Measurements from ENCODE around the gene PLPP4. TPM values are rescaled to one million over a fixed set of nuclear protein-coding genes. Genes with fewer than 3 reads are reported as not detected.

The PLPP4 gene
- total and polyA plus RNA-seq, 11 donors: 0.29 TPM; not detected in 10

- H3K4me3 ChIP-seq: no peak overlapping the region
- H3K27ac ChIP-seq: no peak overlapping the region
- intact Hi-C loops (cut with DNase I): no loop called here
- H3K27me3 ChIP-seq: no peaks in the 10 kb centered on the region
- no peaks in the 10 kb centered on the region for H3K36me3 ChIP-seq
- no peak for TF ChIP-seq CTCF (IDR thresholded peaks at IDR 0.05)
- no peak for TF ChIP-seq POLR2A (IDR thresholded peaks at IDR 0.05)
- WGBS, 4 donors: 52 to 67% (median 65%) methylated on average over 9 of the region's 9 CpGs
- no peak for DNase-seq
- H3K4me1 ChIP-seq: no peaks in the 10 kb centered on the region
- ATAC-seq: no peak
- peaks cover 0 to 9% (median 0%) of the 10 kb centered on the region in 12 donors for H3K9me3 ChIP-seq
Measured at GRCh38 chr10:120599200-120599724, 142.2 kb downstream of the PLPP4 start.

- DNase-seq: no peak
- H3K27me3 ChIP-seq: no peaks in the 10 kb centered on the region
- H3K36me3 ChIP-seq: no peaks in the 10 kb centered on the region
- intact Hi-C loops (cut with DNase I): no loop called here
- TF ChIP-seq POLR2A (IDR thresholded peaks at IDR 0.05) (no peak), CTCF (IDR thresholded peaks at IDR 0.05) (peak in 1 of 12 donors; percentile 9)
- no peaks in the 10 kb centered on the region for H3K4me1 ChIP-seq
- no peak overlapping the region for H3K4me3 ChIP-seq
- no peak overlapping the region for H3K27ac ChIP-seq
- no peak for ATAC-seq
- 66 to 74% (median 69%) methylated on average over 12 of the region's 12 CpGs for WGBS, 4 donors
- H3K9me3 ChIP-seq: peaks cover 0 to 9% (median 0%) of the 10 kb centered on the region in 12 donors
Measured at GRCh38 chr10:120600871-120601649, 144.0 kb downstream of the PLPP4 start.

- WGBS, 4 donors: 66 to 82% (median 79%) methylated on average over 2 of the region's 2 CpGs
- no peak for ATAC-seq
- Histone ChIP-seq H3K4me1 (no peaks in the 10 kb centered on the region), H3K4me3 (no peak overlapping the region), H3K27ac (no peak overlapping the region), H3K27me3 (no peaks in the 10 kb centered on the region), H3K9me3 (peaks cover 0 to 9% (median 0%) of the 10 kb centered on the region in 12 donors), H3K36me3 (no peaks in the 10 kb centered on the region)
- TF ChIP-seq POLR2A (IDR thresholded peaks at IDR 0.05): no peak
- TF ChIP-seq CTCF (IDR thresholded peaks at IDR 0.05): no peak
- intact Hi-C loops (cut with DNase I): no loop called here
- no peak for DNase-seq
Measured at GRCh38 chr10:120601999-120602398, 145.0 kb downstream of the PLPP4 start.

GRCh38 chr10:120605410-120605809 is 148.4 kb downstream of the PLPP4 start:
- ATAC-seq (no peak), DNase-seq (no peak)
- intact Hi-C loops (cut with DNase I): no loop called here
- no peaks in the 10 kb centered on the region for H3K36me3 ChIP-seq
- H3K27ac ChIP-seq: no peak overlapping the region
- H3K27me3 ChIP-seq: no peaks in the 10 kb centered on the region
- no peak overlapping the region for H3K4me3 ChIP-seq
- WGBS, 4 donors: 55 to 67% (median 60%) methylated on average over 3 of the region's 3 CpGs
- no peaks in the 10 kb centered on the region for H3K4me1 ChIP-seq
- no peak for TF ChIP-seq POLR2A (IDR thresholded peaks at IDR 0.05)
- TF ChIP-seq CTCF (IDR thresholded peaks at IDR 0.05): no peak
- peaks cover 0 to 9% (median 0%) of the 10 kb centered on the region in 12 donors for H3K9me3 ChIP-seq
